ENCODE measurements around the gene SAMD10. TPM values are rescaled to one million over a fixed set of nuclear protein-coding genes. Genes with fewer than 3 reads are reported as not detected.

The SAMD10 gene
- total and polyA plus RNA-seq, 12 donors: 1.1 to 8.8 (median 4.4) TPM

DNA sequence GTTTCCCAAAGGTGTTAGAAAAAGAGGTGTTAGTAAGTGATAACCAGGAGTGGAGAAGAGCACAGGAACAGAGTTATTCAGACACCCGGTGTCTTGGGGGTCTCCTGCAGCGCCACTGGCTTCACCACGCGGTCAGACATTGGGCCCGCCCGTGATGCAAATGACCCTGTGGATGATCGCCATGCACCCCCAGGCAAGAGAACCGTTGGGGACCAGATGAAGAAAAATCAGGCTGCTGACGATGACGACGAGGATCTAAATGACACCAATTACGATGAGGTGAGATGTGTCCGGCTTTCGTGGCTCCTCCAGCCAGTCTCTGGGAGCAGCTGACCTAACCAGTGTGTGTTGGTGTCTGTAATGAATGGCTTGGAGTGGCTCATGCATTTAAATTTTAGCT is 3.5 kb upstream of the SAMD10 start:
- DNase-seq: no peak
- WGBS, 4 donors: 88 to 91% (median 89%) methylated on average over 14 of the region's 14 CpGs
- no peak overlapping the region for H3K27ac ChIP-seq
- H3K4me1 ChIP-seq (replicated peaks in 1 of 2): peaks cover 31 to 40% of the 10 kb centered on the region in 2 donors
- TF ChIP-seq POLR2A (IDR thresholded peaks at IDR 0.05): no peak
- TF ChIP-seq, protein P1, sequence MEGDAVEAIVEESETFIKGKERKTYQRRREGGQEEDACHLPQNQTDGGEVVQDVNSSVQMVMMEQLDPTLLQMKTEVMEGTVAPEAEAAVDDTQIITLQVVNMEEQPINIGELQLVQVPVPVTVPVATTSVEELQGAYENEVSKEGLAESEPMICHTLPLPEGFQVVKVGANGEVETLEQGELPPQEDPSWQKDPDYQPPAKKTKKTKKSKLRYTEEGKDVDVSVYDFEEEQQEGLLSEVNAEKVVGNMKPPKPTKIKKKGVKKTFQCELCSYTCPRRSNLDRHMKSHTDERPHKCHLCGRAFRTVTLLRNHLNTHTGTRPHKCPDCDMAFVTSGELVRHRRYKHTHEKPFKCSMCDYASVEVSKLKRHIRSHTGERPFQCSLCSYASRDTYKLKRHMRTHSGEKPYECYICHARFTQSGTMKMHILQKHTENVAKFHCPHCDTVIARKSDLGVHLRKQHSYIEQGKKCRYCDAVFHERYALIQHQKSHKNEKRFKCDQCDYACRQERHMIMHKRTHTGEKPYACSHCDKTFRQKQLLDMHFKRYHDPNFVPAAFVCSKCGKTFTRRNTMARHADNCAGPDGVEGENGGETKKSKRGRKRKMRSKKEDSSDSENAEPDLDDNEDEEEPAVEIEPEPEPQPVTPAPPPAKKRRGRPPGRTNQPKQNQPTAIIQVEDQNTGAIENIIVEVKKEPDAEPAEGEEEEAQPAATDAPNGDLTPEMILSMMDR (IDR thresholded peaks at IDR 0.05): no peak
- H3K9me3 ChIP-seq (replicated peaks in 1 of 3): no peaks in the 10 kb centered on the region
- H3K4me3 ChIP-seq: no peak overlapping the region
- peaks cover 0 to 40% of the 10 kb centered on the region in 2 donors for H3K36me3 ChIP-seq (replicated peaks in 1 of 2)
- H3K27me3 ChIP-seq: no peaks in the 10 kb centered on the region
- intact Hi-C loops (cut with DNase I): no loop called here

DNA sequence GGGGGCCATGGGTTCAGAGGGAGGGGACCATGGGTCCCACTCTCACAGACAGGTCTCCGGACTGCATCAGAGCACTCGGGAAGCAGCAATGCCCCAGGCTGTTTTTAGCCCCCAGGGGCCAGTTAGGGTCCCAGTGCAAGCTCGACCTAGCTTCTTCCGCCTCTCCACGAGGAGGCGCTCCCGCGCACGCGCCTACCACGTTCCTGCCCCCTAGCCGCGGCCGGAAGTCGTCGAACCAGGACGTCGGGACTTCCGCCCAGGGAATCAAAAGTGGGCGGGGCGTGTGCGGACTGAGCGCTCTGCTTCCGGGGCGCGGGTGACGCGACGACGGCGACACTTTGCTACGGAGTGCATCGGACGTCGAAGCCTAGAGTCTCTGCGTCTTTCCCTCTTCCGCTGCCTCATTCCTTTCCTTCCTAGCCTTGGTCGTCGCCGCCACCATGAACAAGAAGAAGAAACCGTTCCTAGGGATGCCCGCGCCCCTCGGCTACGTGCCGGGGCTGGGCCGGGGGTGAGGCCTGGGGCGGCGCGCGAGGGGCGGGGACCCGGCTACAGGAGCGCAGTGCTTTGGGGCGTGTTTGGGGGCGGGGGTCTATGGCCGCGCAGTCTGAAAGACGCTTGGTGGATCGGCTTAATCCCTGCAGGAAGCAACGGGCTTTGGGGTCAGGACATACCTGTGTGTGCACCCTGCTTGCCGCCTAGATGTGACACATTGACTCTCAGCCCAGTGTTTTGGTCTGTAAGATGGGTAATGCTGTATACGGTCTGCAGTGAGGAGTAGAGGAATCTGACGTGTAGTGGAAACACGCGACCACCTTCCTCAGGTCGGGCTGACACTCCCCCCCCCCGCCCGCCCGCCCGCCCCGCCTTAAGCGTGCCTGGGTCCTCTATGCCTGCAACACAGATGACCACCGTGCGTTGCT is 1.6 kb upstream of the SAMD10 start, which contains the start of gene PRPF6:
PRPF6 (plus strand) TSS at position 327 of the 923 bp plus-strand sequence; CDS start at position 441, 114 bp downstream.
- H3K27me3 ChIP-seq: no peaks in the 10 kb centered on the region
- no peaks in the 10 kb centered on the region for H3K9me3 ChIP-seq (replicated peaks in 1 of 3)
- H3K4me1 ChIP-seq (replicated peaks in 1 of 2): peaks cover 31 to 40% of the 10 kb centered on the region in 2 donors
- H3K4me3 ChIP-seq: peak within 1 kb of the TSS; percentile 62 to 96 (median 88)
- peaks cover 0 to 26% of the 10 kb centered on the region in 2 donors for H3K36me3 ChIP-seq (replicated peaks in 1 of 2)
- peak within 1 kb of the TSS; percentile 31 to 94 (median 83) for H3K27ac ChIP-seq
- intact Hi-C loops (cut with DNase I): no loop called here
- peak; percentile 94 to 97 (median 95) for DNase-seq
- WGBS, 4 donors: 0 to 6% (median 1%) methylated on average over 11 to 75 of the region's 75 CpGs
- peak; percentile 62 to 80 for TF ChIP-seq POLR2A (IDR thresholded peaks at IDR 0.05)
- TF ChIP-seq, protein P1 (IDR thresholded peaks at IDR 0.05): peak; percentile 50 to 80 (median 74)

DNA sequence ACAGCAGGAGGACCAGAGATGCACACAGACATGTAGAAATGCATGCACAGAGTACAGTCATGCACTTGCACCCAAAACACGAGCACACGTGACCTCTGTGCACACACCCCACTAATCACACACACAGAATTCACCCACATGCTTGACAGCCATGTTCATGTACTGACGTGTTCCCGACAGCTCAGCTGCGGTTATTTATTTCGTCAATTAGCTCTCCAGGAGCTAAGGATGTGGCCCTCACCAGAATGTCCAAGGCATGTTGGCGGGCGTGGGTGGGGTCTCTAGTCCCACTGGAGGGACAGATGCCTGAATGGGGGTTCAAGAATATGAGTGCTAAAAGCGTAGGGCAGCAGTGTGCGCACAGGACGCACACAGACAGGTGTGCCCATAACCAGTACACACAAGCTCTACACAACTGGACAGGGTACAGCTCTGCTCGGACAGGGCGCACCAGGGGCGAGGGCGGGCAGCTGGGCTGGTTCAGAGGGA is 919 bp upstream of the SAMD10 start:
- peak overlapping the region in 2 of 4 donors; percentile 88 to 96 for H3K4me3 ChIP-seq
- H3K36me3 ChIP-seq (replicated peaks in 1 of 2): peaks cover 0 to 18% of the 10 kb centered on the region in 2 donors
- no peak for DNase-seq
- WGBS, 4 donors: 70 to 73% (median 72%) methylated on average over 8 to 15 of the region's 15 CpGs
- peak overlapping the region in 3 of 5 donors; percentile 67 to 94 (median 85) for H3K27ac ChIP-seq
- peaks cover 31 to 40% of the 10 kb centered on the region in 2 donors for H3K4me1 ChIP-seq (replicated peaks in 1 of 2)
- TF ChIP-seq, protein P1 (IDR thresholded peaks at IDR 0.05): no peak
- no peak for TF ChIP-seq POLR2A (IDR thresholded peaks at IDR 0.05)
- no peaks in the 10 kb centered on the region for H3K27me3 ChIP-seq
- intact Hi-C loops (cut with DNase I): no loop called here
- no peaks in the 10 kb centered on the region for H3K9me3 ChIP-seq (replicated peaks in 1 of 3)

DNA sequence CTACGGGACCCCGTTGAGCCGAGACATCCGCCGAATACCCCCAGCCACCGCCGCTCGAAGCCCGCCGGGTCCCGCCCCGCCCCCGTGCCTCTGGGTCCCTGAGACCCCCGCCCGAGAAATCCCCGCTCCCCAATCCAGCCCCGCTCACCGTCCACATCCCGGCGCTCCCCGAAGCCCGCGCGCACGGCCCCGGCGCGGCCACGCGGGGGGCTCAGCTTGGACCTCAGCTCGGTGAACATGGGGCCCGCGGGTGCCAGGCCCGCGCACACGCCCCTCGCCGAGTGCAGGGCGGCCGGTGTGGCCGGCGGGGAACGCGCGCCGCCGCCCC is 249 bp downstream of the SAMD10 start:
- TF ChIP-seq POLR2A (IDR thresholded peaks at IDR 0.05): no peak
- TF ChIP-seq, protein P1 (IDR thresholded peaks at IDR 0.05): no peak
- peaks cover 0 to 7% of the 10 kb centered on the region in 2 donors for H3K36me3 ChIP-seq (replicated peaks in 1 of 2)
- no peaks in the 10 kb centered on the region for H3K9me3 ChIP-seq (replicated peaks in 1 of 3)
- intact Hi-C loops (cut with DNase I): loop anchor here (5.0 to 10.0 kb wide), 3 partner anchors 194 to 442 kb away; partner anchors contain the start of gene PTK6 (in 1 of the 2)
- no peaks in the 10 kb centered on the region for H3K27me3 ChIP-seq
- peak overlapping the region in 3 of 5 donors; percentile 46 to 94 (median 70) for H3K27ac ChIP-seq
- DNase-seq: no peak
- H3K4me3 ChIP-seq: peak overlapping the region in 3 of 4 donors; percentile 18 to 74 (median 58)
- 1% methylated on average over 33 to 47 of the region's 47 CpGs; no CpG with 5 or more reads in 2 of the 4 donors for WGBS, 4 donors
- H3K4me1 ChIP-seq (replicated peaks in 1 of 2): peaks cover 31 to 40% of the 10 kb centered on the region in 2 donors

Measured in adrenal gland (tissue), 12 donors.